Duodenal mucosa (tissue), 2 donors: ENCODE measurements around the gene TMEM154.

Experiments
- H3K27ac ChIP-seq: one replicate; pipeline ENCODE4 v1.7.0; 2013; ENCODE audit warnings: low read depth, low read length
- H3K27me3 ChIP-seq, 2 donors: one replicate each; pipeline ENCODE4 v1.7.0; 2013; ENCODE audit warnings: low read length in 2 of 2, control low read depth in 1 of 2; ENCODE audit not compliant: insufficient read depth in 2 of 2, control insufficient read depth in 1 of 2
- H3K36me3 ChIP-seq, 2 donors: one replicate each; pipeline ENCODE4 v1.7.0; 2013; ENCODE audit warnings: low read length in 2 of 2, control low read depth in 1 of 2; ENCODE audit not compliant: insufficient read depth in 2 of 2, control insufficient read depth in 1 of 2
- H3K4me1 ChIP-seq, 2 donors: one replicate each; pipeline ENCODE4 v1.7.0; 2013; ENCODE audit warnings: low read length in 2 of 2, control low read depth in 1 of 2; ENCODE audit not compliant: insufficient read depth in 2 of 2, control insufficient read depth in 1 of 2
- H3K4me3 ChIP-seq, 2 donors: one replicate each; pipeline ENCODE4 v1.7.0; 2013; ENCODE audit warnings: low read length in 2 of 2, low read depth in 1 of 2
- H3K9ac ChIP-seq, 2 donors: one replicate each; pipeline ENCODE4 v1.7.0; 2013; ENCODE audit warnings: low read length in 2 of 2, low read depth in 1 of 2
- H3K9me3 ChIP-seq, 2 donors: one replicate each; pipeline ENCODE4 v1.7.0; 2013; ENCODE audit warnings: low read length in 2 of 2, control low read depth in 1 of 2; ENCODE audit not compliant: control insufficient read depth in 1 of 2

Gene TMEM154

DNA sequence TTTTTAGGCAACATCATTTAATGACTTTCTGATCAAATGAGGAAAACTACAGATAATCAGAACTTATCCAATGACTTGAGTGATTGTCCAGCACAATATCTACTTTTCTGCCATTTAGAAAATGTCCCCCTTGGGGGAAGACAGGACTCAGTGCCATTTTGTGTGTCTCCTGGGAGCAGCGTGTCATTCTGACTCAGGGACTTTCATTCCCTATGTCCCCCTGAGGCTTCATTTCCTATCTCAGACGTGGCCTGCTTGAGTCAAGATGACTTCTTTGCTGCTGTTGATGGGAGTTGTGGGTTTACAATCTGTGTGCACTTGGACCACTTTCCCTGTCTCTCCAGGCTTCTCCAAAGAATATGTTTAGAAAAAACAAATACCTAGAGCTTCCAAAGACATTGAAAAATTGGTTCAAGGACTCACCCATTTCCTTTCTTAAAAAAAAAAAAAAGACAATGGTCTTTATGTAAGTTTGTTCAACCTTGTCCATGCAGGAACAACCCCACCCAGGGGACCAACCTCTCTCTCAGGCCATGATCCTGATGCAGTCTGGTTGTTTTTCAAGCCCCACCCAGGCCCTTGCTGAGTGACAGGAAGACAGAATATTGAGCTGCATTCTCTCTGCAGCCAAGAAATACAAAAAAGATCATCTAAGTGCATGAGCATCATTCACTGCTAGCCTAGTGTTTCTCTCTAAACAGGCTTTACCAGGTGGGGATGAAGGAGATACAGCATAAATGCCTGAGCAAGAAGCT lies 34.3 kb upstream of the TMEM154 start:
- Histone ChIP-seq H3K27me3 (no peaks in the 10 kb centered on the region), H3K27ac (no peak overlapping the region), H3K9me3 (no peaks in the 10 kb centered on the region), H3K4me1 (peaks cover 0 to 3% of the 10 kb centered on the region in 2 donors), H3K9ac (no peak overlapping the region), H3K36me3 (no peaks in the 10 kb centered on the region), H3K4me3 (no peak overlapping the region)

DNA sequence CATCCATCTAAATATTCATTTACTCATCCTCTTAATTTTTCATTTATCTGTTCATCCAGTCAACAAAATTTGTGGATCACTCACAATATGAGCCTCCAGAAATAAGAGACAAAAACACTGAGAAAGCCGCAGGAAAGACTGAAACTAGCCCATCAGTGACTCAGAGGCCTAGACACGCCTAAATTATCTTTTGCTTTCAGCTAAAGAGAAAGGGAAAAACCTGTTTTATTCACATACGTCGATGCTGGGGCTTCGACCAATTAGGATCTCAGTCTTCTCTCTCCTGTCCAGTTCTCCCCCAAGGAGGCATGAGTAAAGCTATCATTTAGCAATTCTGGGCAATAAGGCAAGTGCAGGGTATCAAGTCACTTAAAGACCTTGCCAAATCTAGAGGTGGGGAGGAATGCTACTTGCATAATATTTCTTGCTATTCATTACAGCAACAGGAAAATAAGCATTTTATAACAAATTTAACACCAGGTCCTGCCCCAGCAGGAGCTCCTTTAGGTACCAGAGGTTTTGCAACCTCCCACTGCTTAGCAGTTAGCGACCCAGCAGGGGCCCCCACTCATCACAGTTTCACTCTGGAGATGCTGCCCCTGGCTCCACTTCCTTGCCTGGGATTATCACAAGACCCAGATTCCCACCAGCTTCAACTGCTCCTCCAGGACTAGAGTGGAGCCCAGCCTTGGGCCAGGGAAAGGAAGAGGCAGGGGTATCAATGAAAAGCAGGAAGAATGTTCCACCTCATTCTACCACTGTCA lies 30.1 kb upstream of the TMEM154 start:
- Histone ChIP-seq H3K27me3 (no peaks in the 10 kb centered on the region), H3K4me1 (peaks cover 0 to 3% of the 10 kb centered on the region in 2 donors), H3K27ac (no peak overlapping the region), H3K9me3 (no peaks in the 10 kb centered on the region), H3K4me3 (no peak overlapping the region), H3K36me3 (no peaks in the 10 kb centered on the region), H3K9ac (no peak overlapping the region)

DNA sequence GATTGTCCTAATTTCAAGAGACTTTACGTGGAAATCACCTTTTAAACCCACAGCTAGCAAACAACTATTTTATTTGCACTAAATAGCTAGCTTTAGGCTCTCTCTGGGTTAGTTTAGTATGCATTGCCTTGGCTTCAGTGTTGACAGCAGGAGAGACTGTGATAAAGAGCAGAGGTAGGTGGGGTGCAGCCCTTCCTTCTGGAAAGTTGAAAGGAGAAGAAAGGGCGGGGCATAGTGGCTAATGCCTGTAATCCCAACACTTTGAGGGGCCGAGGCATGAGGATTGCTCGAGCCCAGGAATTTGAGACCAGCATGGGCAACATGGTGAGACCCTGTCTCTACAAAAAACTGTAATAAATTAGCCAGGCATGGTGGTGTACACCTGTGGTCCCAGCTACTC lies 29.0 kb upstream of the TMEM154 start:
- Histone ChIP-seq H3K4me3 (no peak overlapping the region), H3K27me3 (no peaks in the 10 kb centered on the region), H3K9me3 (no peaks in the 10 kb centered on the region), H3K9ac (no peak overlapping the region), H3K36me3 (no peaks in the 10 kb centered on the region), H3K4me1 (peaks cover 0 to 3% of the 10 kb centered on the region in 2 donors), H3K27ac (no peak overlapping the region)

DNA sequence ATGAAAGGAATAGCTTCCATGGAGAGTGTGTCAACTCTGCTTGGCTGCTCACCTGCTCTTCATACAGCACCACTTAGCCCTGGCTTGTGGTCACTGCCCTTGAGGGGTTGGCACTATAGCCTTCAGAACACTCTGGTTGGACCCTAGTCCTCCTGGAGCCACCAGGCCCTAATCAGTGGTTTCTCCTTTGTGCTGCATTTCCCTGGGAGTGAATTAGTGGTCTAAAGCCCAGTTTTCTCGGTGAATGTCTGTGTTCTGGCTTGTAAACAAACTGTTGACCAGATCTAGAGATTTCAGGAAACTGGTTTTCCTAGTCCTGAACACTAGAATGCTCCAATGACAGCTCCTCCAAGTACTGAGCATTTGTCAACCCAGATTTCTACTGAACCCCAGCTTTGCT lies 28.6 kb upstream of the TMEM154 start:
- Histone ChIP-seq H3K27ac (no peak overlapping the region), H3K9me3 (no peaks in the 10 kb centered on the region), H3K4me1 (peaks cover 0 to 3% of the 10 kb centered on the region in 2 donors), H3K36me3 (no peaks in the 10 kb centered on the region), H3K4me3 (no peak overlapping the region), H3K27me3 (no peaks in the 10 kb centered on the region), H3K9ac (no peak overlapping the region)

DNA sequence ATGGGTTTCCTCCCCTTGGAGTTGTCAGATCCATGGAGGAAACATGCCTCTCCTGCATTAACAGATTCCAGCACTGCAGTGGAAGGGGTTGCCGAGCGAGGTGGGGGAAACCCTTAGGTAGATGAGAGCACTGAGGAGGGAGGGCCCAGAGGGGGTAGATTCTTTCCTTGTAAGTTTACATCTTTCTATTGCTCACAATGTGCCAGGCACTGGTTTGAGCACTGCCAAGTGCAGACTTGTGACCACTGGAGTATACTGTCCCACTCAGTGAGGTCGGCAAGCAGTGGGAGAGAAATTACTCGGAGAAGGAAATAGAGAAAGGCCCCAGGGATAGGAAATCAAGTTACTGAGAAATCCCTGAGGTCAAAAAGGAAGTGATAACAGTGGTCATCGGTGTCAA lies 27.8 kb upstream of the TMEM154 start:
- Histone ChIP-seq H3K9ac (no peak overlapping the region), H3K27me3 (no peaks in the 10 kb centered on the region), H3K4me1 (peaks cover 0 to 3% of the 10 kb centered on the region in 2 donors), H3K9me3 (no peaks in the 10 kb centered on the region), H3K36me3 (no peaks in the 10 kb centered on the region), H3K27ac (no peak overlapping the region), H3K4me3 (no peak overlapping the region)

DNA sequence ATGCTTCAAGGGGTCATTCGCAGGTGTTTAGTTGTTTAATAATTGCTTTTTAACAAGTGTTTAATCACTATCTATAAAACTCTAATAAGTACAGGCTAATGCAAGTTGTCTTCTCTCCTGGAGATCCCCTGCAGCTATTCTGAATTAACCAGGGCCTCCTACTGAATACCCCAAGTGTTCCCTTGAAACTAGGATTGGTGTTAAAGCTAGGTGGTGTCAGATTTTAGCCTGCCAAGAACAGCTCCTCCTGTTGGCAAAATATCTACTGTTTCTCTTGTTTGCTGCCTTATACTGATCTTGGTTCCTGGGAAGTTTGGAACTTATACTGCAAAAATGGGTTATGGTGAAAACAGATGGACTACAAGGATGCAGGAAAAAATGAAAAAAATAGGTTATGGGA lies 26.1 kb upstream of the TMEM154 start:
- Histone ChIP-seq H3K9ac (no peak overlapping the region), H3K4me3 (no peak overlapping the region), H3K27ac (no peak overlapping the region), H3K27me3 (no peaks in the 10 kb centered on the region), H3K36me3 (no peaks in the 10 kb centered on the region), H3K9me3 (no peaks in the 10 kb centered on the region), H3K4me1 (peaks cover 0 to 3% of the 10 kb centered on the region in 2 donors)

DNA sequence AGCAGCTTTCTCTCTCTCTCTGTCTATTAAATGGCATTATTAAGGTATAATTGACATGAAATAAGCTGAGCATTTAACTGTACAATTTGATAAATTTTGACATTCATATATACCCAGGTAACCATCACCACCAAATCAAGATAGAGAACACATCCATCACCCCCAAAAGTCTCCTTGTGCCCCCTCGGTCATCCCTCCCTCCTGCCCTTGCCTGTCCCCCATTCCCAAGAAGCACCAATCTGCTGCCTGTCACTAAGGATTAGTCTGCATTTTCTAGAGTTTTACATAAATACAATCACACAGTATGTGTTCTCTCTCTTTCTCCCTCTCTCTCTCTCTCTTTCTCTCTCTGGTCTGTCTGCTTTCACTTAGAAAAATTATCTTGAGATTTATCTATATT lies 25.0 kb upstream of the TMEM154 start:
- H3K9me3 ChIP-seq, result no peaks in the 10 kb centered on the region
- H3K36me3 ChIP-seq, result no peaks in the 10 kb centered on the region
- no peak overlapping the region for H3K9ac ChIP-seq
- H3K4me1 ChIP-seq, result peaks cover 0 to 1% of the 10 kb centered on the region in 2 donors
- H3K4me3 ChIP-seq, result no peak overlapping the region
- no peak overlapping the region for H3K27ac ChIP-seq
- no peaks in the 10 kb centered on the region for H3K27me3 ChIP-seq

DNA sequence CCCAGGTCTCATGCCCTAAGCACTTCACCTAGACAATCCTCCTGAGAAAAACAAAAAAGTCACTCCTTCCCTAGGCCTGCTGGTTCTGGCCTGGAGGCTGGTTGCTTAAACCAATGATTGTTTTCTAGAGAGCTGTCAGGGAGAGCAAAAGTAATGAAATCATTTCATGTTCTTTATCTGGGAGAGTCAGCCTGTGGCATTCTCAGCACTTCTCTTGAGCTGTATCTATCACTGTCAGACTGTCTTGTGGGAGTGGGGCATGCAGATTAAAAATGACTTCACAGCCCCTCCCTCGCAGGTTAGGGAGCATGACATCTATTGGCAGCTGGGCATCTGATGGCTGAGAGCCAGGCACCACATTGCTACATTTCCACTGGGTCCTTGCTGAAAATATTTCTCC lies 20.4 kb upstream of the TMEM154 start:
- Histone ChIP-seq H3K4me1 (peaks cover 15 to 17% of the 10 kb centered on the region in 2 donors), H3K9ac (no peak overlapping the region), H3K36me3 (no peaks in the 10 kb centered on the region), H3K27ac (no peak overlapping the region), H3K27me3 (no peaks in the 10 kb centered on the region), H3K9me3 (no peaks in the 10 kb centered on the region), H3K4me3 (no peak overlapping the region)

DNA sequence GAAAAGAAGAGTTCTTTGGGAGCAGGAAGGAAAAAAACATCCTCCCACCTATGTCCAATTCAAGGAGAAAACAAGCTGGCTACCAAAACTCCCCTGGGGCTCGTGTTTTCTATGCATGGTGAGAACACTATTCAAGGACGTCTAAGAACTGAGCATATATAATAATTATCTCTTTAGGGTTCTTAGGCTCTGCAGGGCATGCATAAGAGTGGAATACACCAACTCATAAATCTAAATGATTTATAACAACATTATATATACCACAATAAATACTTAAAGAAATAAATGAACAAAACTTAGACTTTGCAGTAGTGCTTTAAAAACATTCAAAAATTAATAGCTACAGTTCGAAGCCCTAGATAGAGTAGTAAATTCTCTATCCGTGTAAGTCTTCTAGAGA lies 19.5 kb upstream of the TMEM154 start:
- Histone ChIP-seq H3K27ac (no peak overlapping the region), H3K9ac (no peak overlapping the region), H3K9me3 (no peaks in the 10 kb centered on the region), H3K4me3 (no peak overlapping the region), H3K36me3 (no peaks in the 10 kb centered on the region), H3K27me3 (no peaks in the 10 kb centered on the region), H3K4me1 (peaks cover 15 to 17% of the 10 kb centered on the region in 2 donors)

DNA sequence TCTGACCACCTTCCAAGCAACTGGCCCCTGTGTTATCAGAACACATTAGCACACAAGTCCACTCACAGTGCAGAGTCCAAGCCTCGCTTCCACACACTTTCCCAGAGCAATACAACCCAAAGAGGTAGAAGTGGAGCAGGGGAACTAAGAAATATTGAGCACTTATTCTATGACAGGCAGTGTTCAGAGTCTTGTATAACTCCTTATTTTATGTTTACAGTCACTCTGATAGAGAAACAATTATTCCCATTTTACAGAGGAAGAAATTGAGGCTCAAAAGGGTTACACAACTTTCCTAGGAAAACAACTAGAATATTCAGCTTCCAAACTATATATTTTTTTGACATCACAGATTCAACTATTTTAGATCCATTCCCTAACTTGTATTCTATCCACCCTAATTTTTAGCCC lies 18.3 kb upstream of the TMEM154 start:
- Histone ChIP-seq H3K4me1 (peaks cover 15 to 17% of the 10 kb centered on the region in 2 donors), H3K36me3 (no peaks in the 10 kb centered on the region), H3K9ac (no peak overlapping the region), H3K27ac (no peak overlapping the region), H3K27me3 (no peaks in the 10 kb centered on the region), H3K9me3 (no peaks in the 10 kb centered on the region), H3K4me3 (no peak overlapping the region)
